Sigmoid colon (tissue), 4 donors: ENCODE measurements around the gene CNDP2.

ENCODE experiments used
- EP300 ChIP-seq, 4 donors: sonication (generic); formaldehyde crosslinking; IDR thresholded peaks; one replicate each; pipeline ENCODE4 v1.6.1; 2017; ENCODE audit warnings: antibody characterized with exemption in 4 of 4
- POLR2A ChIP-seq, 2 donors: fragments of 450-650 bp; IDR thresholded peaks; one replicate each; pipeline ENCODE4 v1.6.1; 2016; ENCODE audit warnings: antibody characterized with exemption in 2 of 2, mild to moderate bottlenecking in 2 of 2, moderate library complexity in 2 of 2
- POLR2AphosphoS5 ChIP-seq, 4 donors: sonication (generic); formaldehyde crosslinking; IDR thresholded peaks; one replicate each; pipeline ENCODE4 v1.6.1; 2017; ENCODE audit warnings: antibody characterized with exemption in 4 of 4
- TF ChIP-seq, protein P1 (sequence below), 4 experiments: fragments of 450-650 bp in 3 of 4; fragments of 200-600 bp in 1 of 4; IDR thresholded peaks; one replicate each; pipeline ENCODE4 v1.5.1; 2016 to 2019; ENCODE audit warnings: antibody characterized with exemption in 4 of 4, mild to moderate bottlenecking in 3 of 4, moderate library complexity in 2 of 4

DNA sequence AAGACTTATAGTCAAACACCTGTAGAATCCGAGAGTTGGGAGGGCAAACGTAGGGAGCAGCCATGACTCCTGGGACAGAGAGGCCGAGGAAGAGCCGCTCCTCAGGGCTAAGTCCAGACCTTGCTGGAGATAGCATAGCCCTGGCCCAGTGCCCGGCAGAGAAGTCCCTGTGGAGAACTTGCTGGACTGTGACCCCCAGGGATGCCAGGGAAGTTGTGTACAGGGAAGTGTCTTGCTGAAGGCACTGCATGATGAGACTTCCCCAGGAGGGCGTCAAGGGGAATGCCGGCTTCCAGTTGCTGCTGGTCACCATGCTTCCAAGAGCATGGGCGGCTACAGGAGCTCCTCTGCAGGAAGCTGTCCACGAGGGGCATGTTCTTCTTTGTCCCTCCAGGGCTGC, 29.6 kb downstream of the CNDP2 start:
- TF ChIP-seq, protein P1, sequence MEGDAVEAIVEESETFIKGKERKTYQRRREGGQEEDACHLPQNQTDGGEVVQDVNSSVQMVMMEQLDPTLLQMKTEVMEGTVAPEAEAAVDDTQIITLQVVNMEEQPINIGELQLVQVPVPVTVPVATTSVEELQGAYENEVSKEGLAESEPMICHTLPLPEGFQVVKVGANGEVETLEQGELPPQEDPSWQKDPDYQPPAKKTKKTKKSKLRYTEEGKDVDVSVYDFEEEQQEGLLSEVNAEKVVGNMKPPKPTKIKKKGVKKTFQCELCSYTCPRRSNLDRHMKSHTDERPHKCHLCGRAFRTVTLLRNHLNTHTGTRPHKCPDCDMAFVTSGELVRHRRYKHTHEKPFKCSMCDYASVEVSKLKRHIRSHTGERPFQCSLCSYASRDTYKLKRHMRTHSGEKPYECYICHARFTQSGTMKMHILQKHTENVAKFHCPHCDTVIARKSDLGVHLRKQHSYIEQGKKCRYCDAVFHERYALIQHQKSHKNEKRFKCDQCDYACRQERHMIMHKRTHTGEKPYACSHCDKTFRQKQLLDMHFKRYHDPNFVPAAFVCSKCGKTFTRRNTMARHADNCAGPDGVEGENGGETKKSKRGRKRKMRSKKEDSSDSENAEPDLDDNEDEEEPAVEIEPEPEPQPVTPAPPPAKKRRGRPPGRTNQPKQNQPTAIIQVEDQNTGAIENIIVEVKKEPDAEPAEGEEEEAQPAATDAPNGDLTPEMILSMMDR (IDR thresholded peaks at IDR 0.05) = no peak
- TF ChIP-seq POLR2AphosphoS5 (IDR thresholded peaks at IDR 0.05) (no peak), POLR2A (IDR thresholded peaks at IDR 0.05) (no peak), EP300 (IDR thresholded peaks at IDR 0.05) (no peak)
